Spleen (tissue), 11 donors: Measurements from ENCODE around the gene OTULIN. TPM values are rescaled to one million over a fixed set of nuclear protein-coding genes. Genes with fewer than 3 reads are reported as not detected.

Experiments
- DNase-seq: peaks from one replicate; pipeline ENCODE4 v3.0.0-alpha.2; 2020
- H3K27ac ChIP-seq, 8 donors: fragments of 200-600 bp; sonication (generic) in 7 of 8; 1 replicate in 4 of 8; 2 replicates in 4 of 8; pipeline versions ENCODE4 v1.5.0 to v1.8.0; 2016 to 2021; ENCODE audit warnings: inconsistent platforms in 4 of 8, mild to moderate bottlenecking in 4 of 8, moderate library complexity in 1 of 8
- H3K27me3 ChIP-seq, 7 donors: fragments of 200-600 bp; sonication (generic) in 6 of 7; replicated peaks in 1 of 7; 1 replicate in 4 of 7; 2 replicates in 3 of 7; pipeline versions ENCODE4 v1.5.0 to v1.8.0; 2016 to 2021; ENCODE audit warnings: inconsistent platforms in 3 of 7, mild to moderate bottlenecking in 1 of 7
- H3K36me3 ChIP-seq, 6 donors: fragments of 200-600 bp; sonication (generic) in 5 of 6; 1 replicate in 4 of 6; 2 replicates in 2 of 6; pipeline versions ENCODE4 v1.5.0 to v1.8.0; 2016 to 2021; ENCODE audit warnings: inconsistent platforms in 2 of 6
- H3K4me1 ChIP-seq, 6 donors: fragments of 200-600 bp; sonication (generic) in 5 of 6; 1 replicate in 3 of 6; 2 replicates in 3 of 6; pipeline versions ENCODE4 v1.5.0 to v1.8.0; 2016 to 2021; ENCODE audit warnings: inconsistent platforms in 3 of 6
- H3K4me3 ChIP-seq, 8 donors: fragments of 200-600 bp; sonication (generic) in 7 of 8; 1 replicate in 4 of 8; 2 replicates in 4 of 8; pipeline versions ENCODE4 v1.5.0 to v1.8.0; 2016 to 2021; ENCODE audit warnings: inconsistent platforms in 4 of 8, mild to moderate bottlenecking in 4 of 8, moderate library complexity in 2 of 8
- H3K9me3 ChIP-seq, 8 donors: fragments of 200-600 bp; sonication (generic) in 7 of 8; 1 replicate in 4 of 8; 2 replicates in 4 of 8; pipeline versions ENCODE4 v1.5.0 to v1.8.0; 2016 to 2021; ENCODE audit warnings: inconsistent platforms in 4 of 8
- POLR2A ChIP-seq, 3 donors: fragments of 450-650 bp; IDR thresholded peaks; one replicate each; pipeline ENCODE4 v1.5.1; 2017; ENCODE audit warnings: antibody characterized with exemption in 3 of 3, mild to moderate bottlenecking in 1 of 3
- POLR2AphosphoS5 ChIP-seq, 3 donors: sonication (generic); formaldehyde crosslinking; IDR thresholded peaks; one replicate each; pipeline ENCODE4 v1.5.1; 2017; ENCODE audit warnings: antibody characterized with exemption in 3 of 3
- WGBS, 5 donors: extraction: QIAGEN DNeasy Blood & Tissue Kit in 3 of 5; methylation state at CpG; one replicate each; pipeline versions ENCODE4 v1.1.5 to v1.1.7; 2013 to 2018; 5-methylcytosine and 5-hydroxymethylcytosine counted together
- intact Hi-C: fragments of 100-400 bp; cut with DNase I; formaldehyde crosslinking; loops from one replicate; pipeline ENCODE4 v1.15.0; 2023; ENCODE audit warnings: low total_unique reads
- polyA plus RNA-seq, 3 donors: library from polyadenylated mRNA; stranded (reverse); fragments of 200-250 nt; gene quantifications; one replicate each; pipeline ENCODE4 v1.2.1, GENCODE V29; 2013
- total RNA-seq, 7 donors: library from RNA; depleted of rRNA in 3 of 7; stranded (reverse); fragments of >200 nt in 3 of 7; fragmentation: NEBNext Ultra II Directional in 4 of 7; extraction: Animal tissue kit (Norgen Biotek cat#: 25700) in 4 of 7; gene quantifications; one replicate each; pipeline versions ENCODE4 v1.1.0 to v1.2.1, GENCODE V29; 2016 to 2021
- TF ChIP-seq, protein P1 (sequence below), 11 experiments: fragments of 200-600 bp in 7 of 11; fragments of 450-650 bp in 4 of 11; sonication (generic) in 4 of 11; IDR thresholded peaks in 8 of 11; conservative IDR thresholded peaks in 3 of 11; 1 replicate in 7 of 11; 2 replicates in 4 of 11; pipeline versions ENCODE4 v1.4.0 to v1.8.0; 2016 to 2021; ENCODE audit warnings: antibody characterized with exemption in 11 of 11, inconsistent platforms in 4 of 11, mild to moderate bottlenecking in 1 of 11
- donor health status: healthy with polysubstance abuse.
- donor health status: DM: no; HTN: no; CAD: no; lungs with moderate emphysema.
- donor health status: DM: no; HTN: no; CAD: no.
- donor health status: Bipolar disorder and iron deficiency.
- donor health status: healthy.
- donor health status: DM: no; HTN: no; CAD: no.
- donor health status: DM: yes; HTN: yes; CAD: no.

OTULIN gene
- total and polyA plus RNA-seq, 10 donors = 2.7 to 53.7 (median 35.9) TPM

DNA sequence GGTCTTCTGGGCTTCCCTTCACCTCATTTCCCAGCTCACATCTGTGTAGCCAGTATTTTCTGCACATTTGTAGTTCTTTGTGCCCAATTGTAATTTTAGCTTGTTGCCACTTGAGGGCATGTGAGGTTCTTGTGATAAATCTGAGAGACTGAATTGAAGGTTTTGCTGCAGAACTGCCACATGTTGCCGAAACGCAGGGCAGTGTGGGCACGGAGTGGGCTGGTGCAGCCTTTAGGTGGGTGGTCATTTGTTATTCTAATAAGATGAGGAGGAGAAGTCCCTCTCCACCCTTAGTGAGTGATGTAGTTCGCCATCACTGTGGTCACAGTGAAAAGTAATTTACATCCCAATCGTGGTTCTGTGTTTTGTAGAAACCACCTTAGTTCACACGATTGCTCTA, 21.2 kb downstream of the OTULIN start:
- Histone ChIP-seq H3K9me3 (peaks cover 0 to 11% (median 9%) of the 10 kb centered on the region in 8 donors), H3K4me1 (peaks cover 0 to 16% (median 8%) of the 10 kb centered on the region in 6 donors), H3K27ac (no peak overlapping the region), H3K4me3 (no peak overlapping the region), H3K36me3 (peaks cover 12 to 98% (median 78%) of the 10 kb centered on the region in 6 donors), H3K27me3 (no peaks in the 10 kb centered on the region)
- 29 to 43% (median 37%) methylated on average over 6 of the region's 6 CpGs for WGBS, 5 donors
- intact Hi-C loops = no loop called here
- peak; percentile 70 for DNase-seq
- TF ChIP-seq POLR2A (IDR thresholded peaks at IDR 0.05) = no peak
- TF ChIP-seq, protein P1, sequence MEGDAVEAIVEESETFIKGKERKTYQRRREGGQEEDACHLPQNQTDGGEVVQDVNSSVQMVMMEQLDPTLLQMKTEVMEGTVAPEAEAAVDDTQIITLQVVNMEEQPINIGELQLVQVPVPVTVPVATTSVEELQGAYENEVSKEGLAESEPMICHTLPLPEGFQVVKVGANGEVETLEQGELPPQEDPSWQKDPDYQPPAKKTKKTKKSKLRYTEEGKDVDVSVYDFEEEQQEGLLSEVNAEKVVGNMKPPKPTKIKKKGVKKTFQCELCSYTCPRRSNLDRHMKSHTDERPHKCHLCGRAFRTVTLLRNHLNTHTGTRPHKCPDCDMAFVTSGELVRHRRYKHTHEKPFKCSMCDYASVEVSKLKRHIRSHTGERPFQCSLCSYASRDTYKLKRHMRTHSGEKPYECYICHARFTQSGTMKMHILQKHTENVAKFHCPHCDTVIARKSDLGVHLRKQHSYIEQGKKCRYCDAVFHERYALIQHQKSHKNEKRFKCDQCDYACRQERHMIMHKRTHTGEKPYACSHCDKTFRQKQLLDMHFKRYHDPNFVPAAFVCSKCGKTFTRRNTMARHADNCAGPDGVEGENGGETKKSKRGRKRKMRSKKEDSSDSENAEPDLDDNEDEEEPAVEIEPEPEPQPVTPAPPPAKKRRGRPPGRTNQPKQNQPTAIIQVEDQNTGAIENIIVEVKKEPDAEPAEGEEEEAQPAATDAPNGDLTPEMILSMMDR (IDR thresholded peaks at IDR 0.05 in 8 of 11, conservative IDR thresholded peaks at IDR 0.05 in 3 of 11) = peak; percentile 24 to 66 (median 59)

DNA sequence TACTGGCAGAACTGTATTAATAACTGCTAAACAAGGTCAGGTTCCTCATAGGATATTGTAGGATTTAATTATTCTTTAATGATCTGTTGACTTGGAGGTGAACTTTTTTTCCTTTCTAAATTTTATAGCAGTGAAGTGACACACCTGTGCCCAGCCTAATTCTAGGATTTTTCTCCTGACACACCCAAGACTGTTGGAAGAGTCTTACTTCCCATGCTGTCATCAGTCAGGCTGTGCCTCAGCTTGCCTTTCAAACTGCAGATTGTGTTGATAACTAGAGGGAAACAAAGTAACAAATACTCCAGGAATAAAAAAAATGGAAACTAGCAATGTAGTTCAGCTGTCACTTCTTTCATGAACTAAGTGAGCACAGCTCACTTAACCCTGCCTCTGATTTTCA, 22.0 kb downstream of the OTULIN start:
- H3K4me1 ChIP-seq = peaks cover 0 to 16% (median 8%) of the 10 kb centered on the region in 6 donors
- no peak for DNase-seq
- H3K27me3 ChIP-seq = no peaks in the 10 kb centered on the region
- intact Hi-C loops = no loop called here
- TF ChIP-seq, protein P1 (IDR thresholded peaks at IDR 0.05 in 8 of 11, conservative IDR thresholded peaks at IDR 0.05 in 3 of 11) = no peak
- TF ChIP-seq POLR2AphosphoS5 (IDR thresholded peaks at IDR 0.05) (no peak), POLR2A (IDR thresholded peaks at IDR 0.05) (no peak)
- peaks cover 0 to 12% (median 9%) of the 10 kb centered on the region in 8 donors for H3K9me3 ChIP-seq
- no peak overlapping the region for H3K27ac ChIP-seq
- no peak overlapping the region for H3K4me3 ChIP-seq
- H3K36me3 ChIP-seq = peaks cover 12 to 98% (median 77%) of the 10 kb centered on the region in 6 donors

DNA sequence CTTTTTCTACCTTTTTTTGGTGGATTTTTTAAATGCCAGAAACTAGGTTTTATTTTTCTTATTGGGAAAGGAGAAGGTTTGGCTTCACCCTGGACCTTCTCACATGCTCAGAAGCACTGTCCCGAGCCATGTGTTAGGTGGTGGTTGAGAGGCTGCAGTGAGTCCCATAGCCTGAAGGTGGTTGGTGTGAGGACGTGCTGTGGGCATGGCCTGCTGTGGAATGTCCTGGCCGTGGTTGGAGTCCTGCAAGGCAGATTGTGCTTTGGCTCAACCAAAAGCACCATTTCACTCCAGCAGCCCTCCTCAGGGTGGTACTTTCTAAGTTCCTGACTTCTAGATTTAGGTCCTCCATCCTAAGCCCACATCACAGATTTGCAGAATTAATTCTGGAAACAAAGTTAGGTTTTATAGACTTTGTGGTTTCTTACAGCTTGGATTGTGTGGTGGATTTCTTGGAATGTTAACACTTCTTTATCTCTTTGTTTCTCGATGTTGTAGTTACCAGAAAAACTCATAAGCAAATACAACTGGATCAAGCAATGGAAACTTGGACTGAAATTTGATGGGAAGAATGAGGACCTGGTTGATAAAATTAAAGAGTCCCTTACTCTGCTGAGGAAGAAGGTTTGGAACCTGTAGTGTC, 22.6 kb downstream of the OTULIN start:
- Histone ChIP-seq H3K27me3 (no peaks in the 10 kb centered on the region), H3K9me3 (peaks cover 0 to 12% (median 9%) of the 10 kb centered on the region in 8 donors), H3K36me3 (peaks cover 12 to 98% (median 74%) of the 10 kb centered on the region in 6 donors), H3K4me1 (peaks cover 0 to 16% (median 8%) of the 10 kb centered on the region in 6 donors), H3K27ac (no peak overlapping the region), H3K4me3 (no peak overlapping the region)
- 69 to 93% (median 75%) methylated on average over 3 to 4 of the region's 4 CpGs for WGBS, 5 donors
- TF ChIP-seq, protein P1 (IDR thresholded peaks at IDR 0.05 in 8 of 11, conservative IDR thresholded peaks at IDR 0.05 in 3 of 11) = no peak
- TF ChIP-seq POLR2AphosphoS5 (IDR thresholded peaks at IDR 0.05) (no peak), POLR2A (IDR thresholded peaks at IDR 0.05) (no peak)
- DNase-seq = peak; percentile 40
- intact Hi-C loops = no loop called here

DNA sequence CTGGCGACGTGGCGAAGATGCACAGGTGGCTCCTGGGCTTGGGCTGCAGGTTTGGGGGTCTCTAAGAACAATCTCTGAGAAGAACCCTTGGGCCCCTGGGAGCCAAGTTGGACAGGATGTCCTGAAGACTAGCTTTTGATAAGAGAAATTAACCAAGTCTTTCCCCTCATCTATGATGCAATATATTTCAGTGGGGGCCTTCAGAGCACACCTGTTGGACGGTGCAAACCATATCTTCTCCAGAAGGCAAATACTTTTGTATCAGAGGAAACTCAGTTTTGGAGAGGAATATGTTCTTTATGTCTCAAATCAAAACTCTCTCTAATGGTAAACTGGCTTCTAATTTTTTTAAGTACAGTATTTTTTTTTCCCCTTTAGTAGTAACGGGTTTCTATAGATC, 28.6 kb downstream of the OTULIN start:
- no peak for DNase-seq
- Histone ChIP-seq H3K27me3 (no peaks in the 10 kb centered on the region), H3K4me3 (no peak overlapping the region), H3K27ac (no peak overlapping the region), H3K36me3 (peaks cover 6 to 100% (median 83%) of the 10 kb centered on the region in 6 donors), H3K4me1 (no peaks in the 10 kb centered on the region), H3K9me3 (peaks cover 0 to 12% (median 9%) of the 10 kb centered on the region in 8 donors)
- TF ChIP-seq POLR2AphosphoS5 (IDR thresholded peaks at IDR 0.05) (no peak), POLR2A (IDR thresholded peaks at IDR 0.05) (no peak)
- TF ChIP-seq, protein P1 (IDR thresholded peaks at IDR 0.05 in 8 of 11, conservative IDR thresholded peaks at IDR 0.05 in 3 of 11) = no peak
- 81 to 98% (median 97%) methylated on average over 4 to 5 of the region's 5 CpGs for WGBS, 5 donors
- intact Hi-C loops = no loop called here
